GM12865 (cell line): ENCODE results near the gene HOXA5.

Source experiments
- DNase-seq: peaks from one replicate; pipeline ENCODE4 v3.0.0; 2010; ENCODE audit warnings: low read depth
- H3K4me3 ChIP-seq: 2 replicates; pipeline ENCODE4 v1.5.1; 2011; ENCODE audit warnings: mild to moderate bottlenecking, low read depth, low read length, control low read depth
- CTCF ChIP-seq: IDR thresholded peaks from 2 replicates; pipeline ENCODE4 v1.5.1; 2011; ENCODE audit warnings: low read length, control low read depth, low read depth, inconsistent platforms; ENCODE audit not compliant: insufficient read depth; ENCODE audit errors: missing control alignments

HOXA5 gene

GRCh38 chr7:27095050-27095896 lies 48.2 kb downstream of the HOXA5 start:
- H3K4me3 ChIP-seq: peak overlapping the region; percentile 84
- no peak for TF ChIP-seq CTCF

GRCh38 chr7:27094304-27095049 lies 49.0 kb downstream of the HOXA5 start:
- H3K4me3 ChIP-seq: no peak overlapping the region
- no peak for TF ChIP-seq CTCF
- DNase-seq: no peak

More at GRCh38 chr7:27095050-27095896, 48.2 kb downstream of the HOXA5 start:
- no peak for DNase-seq

GRCh38 chr7:27093184-27093895 lies 50.1 kb downstream of the HOXA5 start:
- TF ChIP-seq CTCF: no peak
- H3K4me3 ChIP-seq: no peak overlapping the region
- DNase-seq: no peak

GRCh38 chr7:27092819-27093110 lies 50.7 kb downstream of the HOXA5 start:
- no peak for TF ChIP-seq CTCF
- no peak for DNase-seq
- H3K4me3 ChIP-seq: no peak overlapping the region

- no peak overlapping the region for H3K4me3 ChIP-seq
- DNase-seq: no peak
- TF ChIP-seq CTCF: no peak
These were observed 51.3 kb downstream of the HOXA5 start for GRCh38 chr7:27091941-27092818.

GRCh38 chr7:27091105-27091504 lies 52.4 kb downstream of the HOXA5 start:
- no peak for TF ChIP-seq CTCF
- H3K4me3 ChIP-seq: no peak overlapping the region
- no peak for DNase-seq
